OCI-LY3 (cell line): ENCODE measurements around the gene CCR7.

Source experiments
- H2AFZ ChIP-seq: fragments of 200-600, 300-600 bp; shearing (Covaris generic); 2 replicates; pipeline ENCODE4 v1.6.0; 2014; ENCODE audit warnings: antibody characterized with exemption, low read depth, low read length
- H3K27ac ChIP-seq: fragments of 200-600, 300-600 bp; sonication (generic); 2 replicates; pipeline ENCODE4 v1.5.1; 2014; ENCODE audit warnings: mild to moderate bottlenecking, low read length, moderate library complexity, mixed read lengths
- H3K27me3 ChIP-seq: fragments of 200-600, 300-600 bp; sonication (generic); 2 replicates; pipeline ENCODE4 v1.6.1; 2014; ENCODE audit warnings: low read depth, low read length, mixed read lengths
- H3K36me3 ChIP-seq: fragments of 200-600, 300-600 bp; sonication (generic); replicated peaks from 2 replicates; pipeline ENCODE3; 2014; ENCODE audit warnings: low read depth, low read length, mixed read lengths
- H3K4me1 ChIP-seq: fragments of 300-600, 200-600 bp; sonication (generic); 2 replicates; pipeline ENCODE4 v1.6.1; 2014; ENCODE audit warnings: low read length, mixed read lengths
- H3K4me2 ChIP-seq: fragments of 200-600, 300-600 bp; sonication (generic); 2 replicates; pipeline ENCODE4 v1.6.1; 2014; ENCODE audit warnings: low read length, mixed read lengths
- H3K4me3 ChIP-seq: fragments of 300-600, 200-600 bp; sonication (generic); 2 replicates; pipeline ENCODE4 v1.5.1; 2014; ENCODE audit warnings: antibody characterized with exemption, mild to moderate bottlenecking, low read length, moderate library complexity
- H3K79me2 ChIP-seq: fragments of 300-600, 200-600 bp; shearing (Covaris generic); 2 replicates; pipeline ENCODE4 v1.6.1; 2014; ENCODE audit warnings: mild to moderate bottlenecking, low read length, mixed read lengths
- H3K9ac ChIP-seq: fragments of 300-600, 200-600 bp; shearing (Covaris generic); 2 replicates; pipeline ENCODE4 v1.6.0; 2014; ENCODE audit warnings: mild to moderate bottlenecking, low read length, moderate library complexity
- H3K9me3 ChIP-seq: fragments of 200-600, 300-600 bp; shearing (Covaris generic); 2 replicates; pipeline ENCODE4 v1.6.1; 2014; ENCODE audit warnings: low read length, mixed read lengths; ENCODE audit not compliant: insufficient read depth
- H4K20me1 ChIP-seq: fragments of 200-600, 300-600 bp; sonication (generic); 2 replicates; pipeline ENCODE4 v1.6.1; 2016; ENCODE audit warnings: low read length, mixed read lengths; ENCODE audit not compliant: insufficient read depth
- CTCF ChIP-seq: fragments of 200-600, 300-600 bp; sonication (generic); IDR thresholded peaks from 2 replicates; pipeline ENCODE4 v1.5.1; 2014; ENCODE audit warnings: antibody characterized with exemption, low read length, low read depth
- EZH2phosphoT487 ChIP-seq: fragments of 200-600 bp; shearing (Covaris generic); IDR thresholded peaks from 2 replicates; pipeline ENCODE4 v1.6.1; 2018; ENCODE audit warnings: antibody characterized with exemption, mixed run types, low read depth

The CCR7 gene

GRCh38 chr17:40538936-40539705, 26.2 kb downstream of the CCR7 start:
- Histone ChIP-seq H3K4me2 (no peak overlapping the region), H3K27ac (no peak overlapping the region), H3K9ac (no peak overlapping the region), H3K36me3 (no peaks in the 10 kb centered on the region), H2AFZ (no peak overlapping the region), H3K4me3 (no peak overlapping the region), H3K79me2 (peaks cover 6% of the 10 kb centered on the region; the same call in 1 of the 2 replicates), H3K9me3 (no peaks in the 10 kb centered on the region), H3K27me3 (no peaks in the 10 kb centered on the region), H3K4me1 (peaks cover 65% of the 10 kb centered on the region), H4K20me1 (no peaks in the 10 kb centered on the region)
- TF ChIP-seq CTCF: no peak
- no peak for TF ChIP-seq EZH2phosphoT487

- Histone ChIP-seq H2AFZ (no peak overlapping the region), H3K9me3 (no peaks in the 10 kb centered on the region), H3K9ac (no peak overlapping the region), H3K79me2 (peaks cover 6% of the 10 kb centered on the region; the same call in 1 of the 2 replicates), H3K27ac (no peak overlapping the region), H3K36me3 (no peaks in the 10 kb centered on the region), H3K27me3 (no peaks in the 10 kb centered on the region), H3K4me3 (no peak overlapping the region), H3K4me2 (no peak overlapping the region), H4K20me1 (no peaks in the 10 kb centered on the region), H3K4me1 (peaks cover 64% of the 10 kb centered on the region)
- TF ChIP-seq CTCF (no peak), EZH2phosphoT487 (no peak)
Measured at GRCh38 chr17:40538019-40538935, 27.0 kb downstream of the CCR7 start.

- Histone ChIP-seq H3K4me3 (no peak overlapping the region), H3K36me3 (no peaks in the 10 kb centered on the region), H3K4me2 (no peak overlapping the region), H3K4me1 (peaks cover 64% of the 10 kb centered on the region), H3K9me3 (no peaks in the 10 kb centered on the region), H3K27me3 (no peaks in the 10 kb centered on the region), H2AFZ (no peak overlapping the region), H3K9ac (no peak overlapping the region), H3K27ac (no peak overlapping the region), H3K79me2 (peaks cover 2% of the 10 kb centered on the region; the same call in 1 of the 2 replicates), H4K20me1 (no peaks in the 10 kb centered on the region)
- TF ChIP-seq CTCF (no peak), EZH2phosphoT487 (no peak)
Measured at GRCh38 chr17:40536295-40537171, 28.7 kb downstream of the CCR7 start.
